H9 (cell line): ENCODE data around the gene SELE. TPM values are rescaled to one million over a fixed set of nuclear protein-coding genes. Genes with fewer than 3 reads are reported as not detected.
A peak's percentile ranks its signal among the peaks of the same experiment; 100 is the strongest.

Experiments used
- DNase-seq: peaks from one replicate; pipeline ENCODE4 v3.0.0-alpha.2; 2017
- H2AFZ ChIP-seq: one replicate; pipeline ENCODE4 v1.6.1; 2013; ENCODE audit warnings: mild to moderate bottlenecking, low read length, control low read depth, moderate library complexity
- H2AK5ac ChIP-seq: 2 replicates; pipeline ENCODE4 v1.6.1; 2013; ENCODE audit warnings: low read length, control low read depth, mixed read lengths; ENCODE audit not compliant: insufficient read length
- H2BK120ac ChIP-seq: one replicate; pipeline ENCODE4 v1.6.1; 2013; ENCODE audit warnings: low read depth, mild to moderate bottlenecking, low read length, control low read depth, inconsistent platforms; ENCODE audit not compliant: poor library complexity, severe bottlenecking
- H2BK12ac ChIP-seq: 2 replicates; pipeline ENCODE4 v1.6.1; 2013; ENCODE audit warnings: low read length, control low read depth, mixed read lengths, low read depth; ENCODE audit not compliant: insufficient read length
- H2BK15ac ChIP-seq: 2 replicates; pipeline ENCODE4 v1.6.1; 2013; ENCODE audit warnings: low read depth, low read length, control low read depth
- H2BK20ac ChIP-seq: one replicate; pipeline ENCODE4 v1.6.1; 2013; ENCODE audit warnings: low read depth, mild to moderate bottlenecking, low read length, control low read depth, inconsistent platforms; ENCODE audit not compliant: poor library complexity, severe bottlenecking
- H2BK5ac ChIP-seq: 2 replicates; pipeline ENCODE4 v1.6.1; 2013; ENCODE audit warnings: low read length, control low read depth, mixed read lengths; ENCODE audit not compliant: insufficient read length
- H3K14ac ChIP-seq: 2 replicates; pipeline ENCODE4 v1.6.1; 2013; ENCODE audit warnings: low read length, control low read depth; ENCODE audit not compliant: insufficient read depth
- H3K18ac ChIP-seq: 2 replicates; pipeline ENCODE4 v1.6.1; 2013; ENCODE audit warnings: low read depth, mild to moderate bottlenecking, mixed read lengths, low read length, control low read depth; ENCODE audit not compliant: insufficient read length
- H3K23ac ChIP-seq: 2 replicates; pipeline ENCODE4 v1.6.1; 2013; ENCODE audit warnings: low read length, control low read depth, mixed read lengths, low read depth; ENCODE audit not compliant: insufficient read length
- H3K23me2 ChIP-seq: 2 replicates; pipeline ENCODE4 v1.6.1; 2013; ENCODE audit warnings: low read depth, mild to moderate bottlenecking, mixed read lengths, low read length, control low read depth; ENCODE audit not compliant: insufficient read length, poor library complexity, severe bottlenecking
- H3K27ac ChIP-seq: 2 replicates; pipeline ENCODE4 v1.5.1; 2013; ENCODE audit warnings: low read length, control low read depth, mixed read lengths, low read depth; ENCODE audit not compliant: insufficient read length
- H3K27me3 ChIP-seq: 2 replicates; pipeline ENCODE4 v1.6.1; 2013; ENCODE audit warnings: low read length, control low read depth, inconsistent platforms; ENCODE audit not compliant: insufficient read depth
- H3K4ac ChIP-seq: 2 replicates; pipeline ENCODE4 v1.6.1; 2013; ENCODE audit warnings: low read depth, mild to moderate bottlenecking, control low read depth, inconsistent platforms, low read length, moderate library complexity
- H3K4me1 ChIP-seq: 2 replicates; pipeline ENCODE4 v1.6.1; 2013; ENCODE audit warnings: low read length, control low read depth, inconsistent platforms; ENCODE audit not compliant: insufficient read depth
- H3K4me2 ChIP-seq: 2 replicates; pipeline ENCODE4 v1.6.1; 2013; ENCODE audit warnings: low read length, control low read depth, mixed read lengths; ENCODE audit not compliant: insufficient read length, insufficient read depth
- H3K56ac ChIP-seq: 2 replicates; pipeline ENCODE4 v1.6.1; 2013; ENCODE audit warnings: low read depth, mild to moderate bottlenecking, mixed read lengths, low read length, control low read depth; ENCODE audit not compliant: insufficient read length
- H3K79me1 ChIP-seq: 2 replicates; pipeline ENCODE4 v1.6.1; 2013; ENCODE audit warnings: low read depth, mild to moderate bottlenecking, moderate library complexity, low read length, control low read depth, inconsistent platforms; ENCODE audit not compliant: insufficient read depth, poor library complexity, severe bottlenecking
- H3K79me2 ChIP-seq: 2 replicates; pipeline ENCODE4 v1.6.1; 2013; ENCODE audit warnings: low read length, control low read depth, inconsistent platforms; ENCODE audit not compliant: insufficient read depth
- H3K9ac ChIP-seq: 2 replicates; pipeline ENCODE4 v1.6.1; 2013; ENCODE audit warnings: low read length, control low read depth, mixed read lengths; ENCODE audit not compliant: insufficient read length; ENCODE audit errors: extremely low read depth
- H3K9me3 ChIP-seq: one replicate; pipeline ENCODE4 v1.6.1; 2013; ENCODE audit warnings: low read depth, low read length, inconsistent platforms; ENCODE audit not compliant: control insufficient read depth
- H3T11ph ChIP-seq: one replicate; pipeline ENCODE4 v1.6.1; 2013; ENCODE audit warnings: mild to moderate bottlenecking, low read length, control low read depth, inconsistent platforms
- H4K20me1 ChIP-seq: one replicate; pipeline ENCODE4 v1.6.1; 2013; ENCODE audit not compliant: control insufficient read depth, insufficient read length, insufficient read depth
- H4K5ac ChIP-seq: 2 replicates; pipeline ENCODE4 v1.6.1; 2013; ENCODE audit warnings: low read depth, mild to moderate bottlenecking, mixed read lengths, low read length, control low read depth; ENCODE audit not compliant: insufficient read length
- H4K8ac ChIP-seq: replicated peaks from 2 replicates; pipeline ENCODE4 v1.6.1; 2013; ENCODE audit warnings: low read length, control low read depth, mixed read lengths, low read depth; ENCODE audit not compliant: insufficient read length
- H4K91ac ChIP-seq: 2 replicates; pipeline ENCODE4 v1.6.1; 2013; ENCODE audit warnings: low read depth, mild to moderate bottlenecking, moderate library complexity, mixed read lengths, low read length, control low read depth; ENCODE audit not compliant: insufficient read length
- H3K27ac Mint-ChIP-seq, 3 experiments: 2 replicates in 2 of 3; 3 replicates in 1 of 3; pipeline ENCODE4 v1.8.0; 2020 to 2021; ENCODE audit warnings: mixed read lengths in 3 of 3, mild to moderate bottlenecking in 1 of 3, moderate library complexity in 1 of 3
- H3K27me3 Mint-ChIP-seq: 2 replicates; pipeline ENCODE4 v1.8.0; 2021; ENCODE audit warnings: low read depth, mild to moderate bottlenecking, moderate library complexity, mixed read lengths
- H3K36me3 Mint-ChIP-seq, 3 experiments: 2 replicates in 2 of 3; 3 replicates in 1 of 3; pipeline ENCODE4 v1.8.0; 2020 to 2021; ENCODE audit warnings: low read depth in 3 of 3, mixed read lengths in 3 of 3; ENCODE audit not compliant: insufficient read depth in 1 of 3
- H3K4me1 Mint-ChIP-seq, 2 experiments: 2 replicates each; pipeline ENCODE4 v1.8.0; 2020; ENCODE audit warnings: mixed read lengths in 2 of 2
- H3K4me3 Mint-ChIP-seq, 2 experiments: 2 replicates in 1 of 2; 3 replicates in 1 of 2; pipeline ENCODE4 v1.8.0; 2020 to 2021; ENCODE audit warnings: mild to moderate bottlenecking in 2 of 2, mixed read lengths in 2 of 2, moderate library complexity in 1 of 2
- H3K9me3 Mint-ChIP-seq, 2 experiments: 2 replicates in 1 of 2; 3 replicates in 1 of 2; pipeline ENCODE4 v1.8.0; 2020; ENCODE audit warnings: mild to moderate bottlenecking in 2 of 2, mixed read lengths in 2 of 2, moderate library complexity in 1 of 2
- WGBS: extraction: QIAGEN DNeasy Blood & Tissue Kit; methylation state at CpG from one replicate; pipeline ENCODE4 v1.1.7; 2013; ENCODE audit warnings: missing lambda C conversion rate, low lambda C conversion rate, mixed read lengths; ENCODE audit not compliant: insufficient read length; ENCODE audit errors: extremely low coverage; 5-methylcytosine and 5-hydroxymethylcytosine counted together
- total RNA-seq: library from RNA; stranded (reverse); gene quantifications from 2 replicates; pipeline ENCODE4 v1.2.1, GENCODE V29; 2021
- TF ChIP-seq, protein P1 (sequence below): fragments of 200-600 bp; sonication (generic); conservative IDR thresholded peaks from 3 replicates; pipeline ENCODE4 v1.8.0; 2021; ENCODE audit warnings: antibody characterized with exemption, mild to moderate bottlenecking

SELE gene
- total RNA-seq, 1 experiment from 2014 or later: not detected

DNA sequence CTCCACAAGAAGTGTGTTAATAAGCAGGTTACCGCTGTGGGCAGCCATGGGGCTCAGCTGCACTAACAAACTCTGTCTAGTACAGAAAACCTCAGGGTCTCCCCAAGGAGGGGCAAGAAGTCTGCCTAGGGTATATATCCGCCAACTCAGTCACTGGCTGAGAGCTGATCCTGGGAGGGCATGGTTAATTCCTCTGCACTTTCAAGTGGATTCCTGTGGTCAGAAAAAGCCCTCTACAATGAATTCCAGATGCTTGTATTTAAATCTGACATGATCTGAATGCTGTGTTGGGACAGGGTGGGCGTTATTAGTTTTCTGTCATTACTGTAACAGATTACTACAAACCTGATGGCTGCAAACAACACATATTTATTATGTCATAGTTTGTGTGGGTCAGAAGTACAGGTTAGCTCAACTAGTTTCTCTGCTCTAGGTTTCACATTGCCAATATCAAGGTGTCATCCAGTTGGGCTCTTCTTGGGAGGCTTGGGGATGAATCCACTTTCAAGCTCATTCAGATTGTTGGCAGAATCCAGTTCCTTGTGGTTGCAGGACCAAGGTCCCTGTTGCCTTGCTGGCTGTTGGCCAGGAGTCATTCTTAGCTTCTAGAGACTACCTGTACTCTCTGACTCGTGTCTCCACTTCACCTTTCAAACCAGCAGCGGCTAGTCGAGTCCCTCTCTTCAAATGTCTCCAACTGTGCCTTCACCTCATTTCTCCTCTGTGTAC, 8.0 kb upstream of the SELE start:
- H3K14ac ChIP-seq: no peak overlapping the region
- H4K5ac ChIP-seq: no peak overlapping the region
- H3K9ac ChIP-seq: no peak overlapping the region
- H3K79me1 ChIP-seq: no peaks in the 10 kb centered on the region
- H3K56ac ChIP-seq: no peak overlapping the region
- H3T11ph ChIP-seq: no peak overlapping the region
- no peak overlapping the region for H3K18ac ChIP-seq
- no peak overlapping the region for H2BK120ac ChIP-seq
- no peak overlapping the region for H3K23ac ChIP-seq
- no peak overlapping the region for H2BK5ac ChIP-seq
- no peaks in the 10 kb centered on the region for H3K79me2 ChIP-seq
- WGBS: no CpG with 5 or more reads among the region's 6 CpGs
- no peak overlapping the region for H3K4me2 ChIP-seq
- peak overlapping the region in 2 of 3 experiments; percentile 13 to 57; a peak in 1 of 7 replicates for H3K27ac Mint-ChIP-seq
- H2BK15ac ChIP-seq: no peak overlapping the region
- no peak overlapping the region for H4K91ac ChIP-seq
- peaks cover 3% of the 10 kb centered on the region for H3K27me3 Mint-ChIP-seq
- no peak for DNase-seq
- H4K8ac ChIP-seq: no peak overlapping the region
- no peak overlapping the region for H2BK20ac ChIP-seq
- H3K4ac ChIP-seq: no peak overlapping the region
- peaks cover 0 to 6% (median 0%) of the 10 kb centered on the region in 3 experiments; a peak in 2 of 7 replicates for H3K36me3 Mint-ChIP-seq
- no peaks in the 10 kb centered on the region for H4K20me1 ChIP-seq
- H3K4me3 Mint-ChIP-seq: no peak overlapping the region
- H2BK12ac ChIP-seq: no peak overlapping the region
- H3K23me2 ChIP-seq: no peaks in the 10 kb centered on the region
- no peaks in the 10 kb centered on the region for H3K27me3 ChIP-seq
- peaks cover 5% of the 10 kb centered on the region in 2 experiments; a peak in 3 of 5 replicates for H3K9me3 Mint-ChIP-seq
- H3K4me1 Mint-ChIP-seq: peaks cover 31 to 43% of the 10 kb centered on the region in 2 experiments
- H2AK5ac ChIP-seq: no peak overlapping the region
- TF ChIP-seq, protein P1, sequence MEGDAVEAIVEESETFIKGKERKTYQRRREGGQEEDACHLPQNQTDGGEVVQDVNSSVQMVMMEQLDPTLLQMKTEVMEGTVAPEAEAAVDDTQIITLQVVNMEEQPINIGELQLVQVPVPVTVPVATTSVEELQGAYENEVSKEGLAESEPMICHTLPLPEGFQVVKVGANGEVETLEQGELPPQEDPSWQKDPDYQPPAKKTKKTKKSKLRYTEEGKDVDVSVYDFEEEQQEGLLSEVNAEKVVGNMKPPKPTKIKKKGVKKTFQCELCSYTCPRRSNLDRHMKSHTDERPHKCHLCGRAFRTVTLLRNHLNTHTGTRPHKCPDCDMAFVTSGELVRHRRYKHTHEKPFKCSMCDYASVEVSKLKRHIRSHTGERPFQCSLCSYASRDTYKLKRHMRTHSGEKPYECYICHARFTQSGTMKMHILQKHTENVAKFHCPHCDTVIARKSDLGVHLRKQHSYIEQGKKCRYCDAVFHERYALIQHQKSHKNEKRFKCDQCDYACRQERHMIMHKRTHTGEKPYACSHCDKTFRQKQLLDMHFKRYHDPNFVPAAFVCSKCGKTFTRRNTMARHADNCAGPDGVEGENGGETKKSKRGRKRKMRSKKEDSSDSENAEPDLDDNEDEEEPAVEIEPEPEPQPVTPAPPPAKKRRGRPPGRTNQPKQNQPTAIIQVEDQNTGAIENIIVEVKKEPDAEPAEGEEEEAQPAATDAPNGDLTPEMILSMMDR: no peak
- peak overlapping the region; percentile 68 for H2AFZ ChIP-seq
- H3K9me3 ChIP-seq: no peaks in the 10 kb centered on the region
- H3K27ac ChIP-seq: no peak overlapping the region
- peaks cover 5% of the 10 kb centered on the region; the same call in 1 of the 2 replicates for H3K4me1 ChIP-seq
